Ishikawa (cell line): ENCODE results near the gene USP1.

Experiments used
- CEBPB ChIP-seq: IDR thresholded peaks from 2 replicates; pipeline ENCODE4 v1.6.1; 2012
- CREB1 ChIP-seq: IDR thresholded peaks from 2 replicates; pipeline ENCODE4 v1.6.1; 2012; ENCODE audit warnings: low read depth
- EGR1 ChIP-seq: IDR thresholded peaks from 2 replicates; pipeline ENCODE4 v1.6.1; 2012
- EP300 ChIP-seq: IDR thresholded peaks from 2 replicates; pipeline ENCODE4 v1.6.1; 2012; ENCODE audit warnings: borderline replicate concordance
- FOXM1 ChIP-seq: IDR thresholded peaks from 2 replicates; pipeline ENCODE4 v1.6.1; 2012; ENCODE audit warnings: low read depth, borderline replicate concordance
- NFIC ChIP-seq: IDR thresholded peaks from 2 replicates; pipeline ENCODE4 v1.6.1; 2012
- RAD21 ChIP-seq: IDR thresholded peaks from 2 replicates; pipeline ENCODE4 v1.6.1; 2012; ENCODE audit warnings: low read depth
- TAF1 ChIP-seq: IDR thresholded peaks from 2 replicates; pipeline ENCODE4 v1.6.1; 2012; ENCODE audit warnings: low read depth, mild to moderate bottlenecking
- TCF12 ChIP-seq: IDR thresholded peaks from 2 replicates; pipeline ENCODE4 v1.6.1; 2012; ENCODE audit warnings: low read depth
- TEAD4 ChIP-seq: IDR thresholded peaks from 2 replicates; pipeline ENCODE4 v1.6.1; 2012
- YY1 ChIP-seq: IDR thresholded peaks from 2 replicates; pipeline ENCODE4 v1.6.1; 2012; ENCODE audit warnings: low read depth
- ZBTB7A ChIP-seq: IDR thresholded peaks from 2 replicates; pipeline ENCODE4 v1.6.1; 2012; ENCODE audit warnings: low read depth
- TF ChIP-seq, protein P1 (sequence below): IDR thresholded peaks from 2 replicates; pipeline ENCODE4 v1.6.1; 2012
- TF ChIP-seq, protein P2 (sequence below): IDR thresholded peaks from 2 replicates; pipeline ENCODE4 v1.6.1; 2012
- TF ChIP-seq, protein P3 (sequence below): IDR thresholded peaks from 2 replicates; pipeline ENCODE4 v1.6.1; 2012; ENCODE audit warnings: low read depth, mild to moderate bottlenecking

USP1 gene

DNA sequence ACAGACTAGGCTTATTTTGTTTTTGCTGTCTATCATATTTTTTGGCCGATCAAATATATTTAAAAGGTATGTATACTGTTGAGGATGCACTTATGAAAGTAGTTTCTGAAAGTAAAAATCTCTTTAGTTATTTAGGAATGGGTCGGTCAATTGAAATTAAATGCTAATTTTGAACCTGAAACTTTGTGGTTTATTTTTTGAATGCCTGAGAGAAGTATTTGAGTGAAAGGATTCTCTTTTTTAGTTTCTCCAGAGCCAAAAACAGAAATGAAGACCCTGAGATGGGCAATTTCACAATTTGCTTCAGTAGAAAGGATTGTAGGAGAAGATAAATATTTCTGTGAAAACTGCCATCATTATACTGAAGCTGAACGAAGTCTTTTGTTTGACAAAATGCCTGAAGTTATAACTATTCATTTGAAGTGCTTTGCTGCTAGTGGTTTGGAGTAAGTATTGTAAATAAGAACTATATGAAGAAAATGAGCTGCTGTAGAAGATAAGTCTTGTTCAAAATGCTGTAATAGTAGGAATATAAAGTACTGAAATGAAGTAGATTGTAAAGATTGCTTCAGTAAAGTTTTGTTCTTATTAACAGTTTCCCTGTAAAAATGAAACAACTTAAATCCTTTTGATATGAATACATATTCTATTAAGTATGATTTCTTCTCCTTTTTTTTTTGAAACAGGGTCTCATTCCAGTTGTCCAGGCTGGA, 11.5 kb downstream of the USP1 start:
- TF ChIP-seq, protein P1, sequence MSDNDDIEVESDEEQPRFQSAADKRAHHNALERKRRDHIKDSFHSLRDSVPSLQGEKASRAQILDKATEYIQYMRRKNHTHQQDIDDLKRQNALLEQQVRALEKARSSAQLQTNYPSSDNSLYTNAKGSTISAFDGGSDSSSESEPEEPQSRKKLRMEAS = no peak
- TF ChIP-seq EGR1 = no peak
- TF ChIP-seq, protein P2, sequence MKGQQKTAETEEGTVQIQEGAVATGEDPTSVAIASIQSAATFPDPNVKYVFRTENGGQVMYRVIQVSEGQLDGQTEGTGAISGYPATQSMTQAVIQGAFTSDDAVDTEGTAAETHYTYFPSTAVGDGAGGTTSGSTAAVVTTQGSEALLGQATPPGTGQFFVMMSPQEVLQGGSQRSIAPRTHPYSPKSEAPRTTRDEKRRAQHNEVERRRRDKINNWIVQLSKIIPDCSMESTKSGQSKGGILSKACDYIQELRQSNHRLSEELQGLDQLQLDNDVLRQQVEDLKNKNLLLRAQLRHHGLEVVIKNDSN = no peak
- TF ChIP-seq RAD21 = no peak
- no peak for TF ChIP-seq TEAD4
- TF ChIP-seq EP300 = no peak
- TF ChIP-seq FOXM1 = no peak
- no peak for TF ChIP-seq ZBTB7A
- no peak for TF ChIP-seq CEBPB
- TF ChIP-seq TAF1 = no peak
- no peak for TF ChIP-seq NFIC
- TF ChIP-seq YY1 = no peak
- no peak for TF ChIP-seq CREB1
- TF ChIP-seq, protein P3, sequence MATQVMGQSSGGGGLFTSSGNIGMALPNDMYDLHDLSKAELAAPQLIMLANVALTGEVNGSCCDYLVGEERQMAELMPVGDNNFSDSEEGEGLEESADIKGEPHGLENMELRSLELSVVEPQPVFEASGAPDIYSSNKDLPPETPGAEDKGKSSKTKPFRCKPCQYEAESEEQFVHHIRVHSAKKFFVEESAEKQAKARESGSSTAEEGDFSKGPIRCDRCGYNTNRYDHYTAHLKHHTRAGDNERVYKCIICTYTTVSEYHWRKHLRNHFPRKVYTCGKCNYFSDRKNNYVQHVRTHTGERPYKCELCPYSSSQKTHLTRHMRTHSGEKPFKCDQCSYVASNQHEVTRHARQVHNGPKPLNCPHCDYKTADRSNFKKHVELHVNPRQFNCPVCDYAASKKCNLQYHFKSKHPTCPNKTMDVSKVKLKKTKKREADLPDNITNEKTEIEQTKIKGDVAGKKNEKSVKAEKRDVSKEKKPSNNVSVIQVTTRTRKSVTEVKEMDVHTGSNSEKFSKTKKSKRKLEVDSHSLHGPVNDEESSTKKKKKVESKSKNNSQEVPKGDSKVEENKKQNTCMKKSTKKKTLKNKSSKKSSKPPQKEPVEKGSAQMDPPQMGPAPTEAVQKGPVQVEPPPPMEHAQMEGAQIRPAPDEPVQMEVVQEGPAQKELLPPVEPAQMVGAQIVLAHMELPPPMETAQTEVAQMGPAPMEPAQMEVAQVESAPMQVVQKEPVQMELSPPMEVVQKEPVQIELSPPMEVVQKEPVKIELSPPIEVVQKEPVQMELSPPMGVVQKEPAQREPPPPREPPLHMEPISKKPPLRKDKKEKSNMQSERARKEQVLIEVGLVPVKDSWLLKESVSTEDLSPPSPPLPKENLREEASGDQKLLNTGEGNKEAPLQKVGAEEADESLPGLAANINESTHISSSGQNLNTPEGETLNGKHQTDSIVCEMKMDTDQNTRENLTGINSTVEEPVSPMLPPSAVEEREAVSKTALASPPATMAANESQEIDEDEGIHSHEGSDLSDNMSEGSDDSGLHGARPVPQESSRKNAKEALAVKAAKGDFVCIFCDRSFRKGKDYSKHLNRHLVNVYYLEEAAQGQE = no peak

GRCh38 chr1:62450301-62450700, 13.5 kb downstream of the USP1 start:
- no peak for TF ChIP-seq TEAD4
- no peak for TF ChIP-seq YY1
- TF ChIP-seq, protein P3 = no peak
- TF ChIP-seq CREB1 = no peak
- TF ChIP-seq FOXM1 = no peak
- TF ChIP-seq EGR1 = no peak
- no peak for TF ChIP-seq ZBTB7A
- no peak for TF ChIP-seq NFIC

- TF ChIP-seq EGR1 (no peak), RAD21 (no peak), YY1 (no peak), TEAD4 (no peak), EP300 (no peak), TCF12 (no peak), TAF1 (no peak), FOXM1 (no peak)
- TF ChIP-seq, protein P1 = no peak
Measured at GRCh38 chr1:62452951-62453350, 16.1 kb downstream of the USP1 start.

DNA sequence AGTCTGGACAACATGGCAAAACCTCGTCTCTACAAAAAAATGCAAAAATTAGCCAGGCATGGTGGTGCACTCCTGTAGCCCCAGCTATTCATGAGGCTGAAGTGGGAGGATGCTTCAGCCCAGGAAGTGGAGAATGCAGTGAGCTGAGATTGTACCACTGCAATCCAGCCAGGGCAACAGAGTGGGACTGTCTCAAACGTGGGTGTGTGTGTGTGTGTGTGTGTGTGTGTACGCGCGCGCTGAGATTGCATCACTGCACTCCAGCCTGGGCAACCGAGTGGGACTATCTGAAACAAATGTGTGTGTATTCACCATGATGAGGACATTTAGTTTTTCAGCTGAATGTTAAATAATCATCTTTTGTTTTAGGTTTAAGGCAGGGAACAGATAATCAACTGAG, 21.1 kb downstream of the USP1 start:
- TF ChIP-seq TAF1 (no peak), TCF12 (no peak)

- no peak for TF ChIP-seq EGR1
Measured at GRCh38 chr1:62462370-62462769, 25.5 kb downstream of the USP1 start.

- TF ChIP-seq NFIC = no peak
- TF ChIP-seq RAD21 = no peak
- no peak for TF ChIP-seq TAF1
- TF ChIP-seq FOXM1 = no peak
- TF ChIP-seq CEBPB = no peak
Measured at GRCh38 chr1:62467092-62467491, 30.2 kb downstream of the USP1 start.

GRCh38 chr1:62476525-62477219, 39.8 kb downstream of the USP1 start:
- TF ChIP-seq CEBPB (no peak), TEAD4 (no peak), NFIC (no peak), RAD21 (no peak), TAF1 (no peak), TCF12 (no peak), EP300 (no peak), CREB1 (no peak), ZBTB7A (no peak), FOXM1 (no peak), EGR1 (no peak), YY1 (no peak)
- TF ChIP-seq, protein P3 = no peak
- TF ChIP-seq, protein P1 = no peak
- TF ChIP-seq, protein P2 = no peak
